HG02623 (cell line): ENCODE results near the gene ESAM.

Source experiments
- ATAC-seq: cut with Tn5 transposase; IDR thresholded peaks from one replicate; pipeline ENCODE4 v1.9.1; 2021; ENCODE audit warnings: moderate library complexity; ENCODE audit not compliant: unreplicated experiment

ESAM gene

DNA sequence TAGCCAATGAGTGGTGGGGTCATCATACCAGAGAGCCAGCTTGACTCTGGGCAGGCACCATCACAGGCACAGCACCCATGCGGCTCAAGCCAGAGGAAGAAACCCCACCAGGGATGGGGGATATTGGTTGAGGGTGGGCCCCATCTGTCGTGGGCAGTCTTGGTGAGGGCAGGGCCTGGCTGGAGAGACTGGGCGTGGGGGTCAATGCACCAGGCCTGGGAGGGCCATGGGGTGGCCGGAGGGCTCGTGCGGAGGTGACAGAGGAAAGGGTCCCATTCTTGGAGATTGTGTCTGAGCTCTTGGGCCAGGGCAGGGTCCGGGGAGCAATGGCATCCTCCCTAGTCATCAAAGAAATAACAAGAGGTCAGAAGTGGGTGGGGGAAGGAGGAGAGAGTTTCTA is 8.5 kb downstream of the ESAM start:
- no peak for ATAC-seq

DNA sequence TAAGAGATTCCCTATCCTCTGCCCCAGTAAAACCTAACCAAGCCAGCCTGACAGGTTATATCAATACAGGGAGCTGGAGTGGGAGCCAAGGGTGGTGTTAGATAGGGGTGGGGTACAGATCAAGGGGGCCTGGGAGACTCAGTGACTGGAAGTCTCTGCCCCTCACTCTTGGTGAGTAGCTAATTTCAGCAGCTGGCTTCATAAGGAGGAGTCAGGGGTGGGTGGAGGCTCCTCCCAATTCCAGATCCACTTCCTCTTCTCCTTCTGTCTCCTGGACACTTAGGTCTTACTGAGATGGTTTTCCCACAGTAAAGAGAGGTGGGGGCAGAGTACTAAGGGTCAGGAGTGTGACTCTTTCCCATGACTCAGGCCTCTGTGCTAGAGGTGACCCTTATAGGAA is 8.9 kb downstream of the ESAM start:
- no peak for ATAC-seq

DNA sequence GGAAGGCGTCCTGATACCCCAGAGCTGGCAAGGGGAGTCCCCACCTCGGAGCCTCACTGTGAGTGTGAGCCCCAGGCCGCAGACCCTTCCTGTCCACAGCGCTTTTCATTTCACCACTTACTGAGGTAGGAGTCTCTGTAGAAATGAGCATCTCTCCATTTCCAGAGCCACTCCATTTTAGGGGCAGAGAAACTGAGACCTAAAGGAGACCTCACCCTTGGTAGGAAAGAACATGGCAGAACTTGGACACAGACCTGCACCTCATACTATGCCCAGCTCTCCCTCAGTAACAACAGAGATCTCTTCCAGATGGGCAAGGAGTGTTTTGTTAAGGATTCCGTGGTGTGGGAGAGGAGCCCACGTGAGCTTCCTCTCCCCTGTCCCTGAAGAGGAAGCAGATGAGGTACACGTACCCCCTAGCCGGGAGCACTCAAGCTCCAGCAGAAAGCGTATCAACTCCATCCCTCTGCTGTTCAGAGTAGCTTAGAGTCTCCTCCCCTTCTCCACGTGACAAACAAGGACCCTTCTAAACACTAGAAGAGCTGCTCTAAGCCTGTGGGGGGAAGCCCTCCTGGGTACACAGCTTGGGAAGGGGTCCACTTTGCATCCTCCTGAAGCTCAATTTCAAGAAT is 9.5 kb downstream of the ESAM start:
- ATAC-seq = no peak

DNA sequence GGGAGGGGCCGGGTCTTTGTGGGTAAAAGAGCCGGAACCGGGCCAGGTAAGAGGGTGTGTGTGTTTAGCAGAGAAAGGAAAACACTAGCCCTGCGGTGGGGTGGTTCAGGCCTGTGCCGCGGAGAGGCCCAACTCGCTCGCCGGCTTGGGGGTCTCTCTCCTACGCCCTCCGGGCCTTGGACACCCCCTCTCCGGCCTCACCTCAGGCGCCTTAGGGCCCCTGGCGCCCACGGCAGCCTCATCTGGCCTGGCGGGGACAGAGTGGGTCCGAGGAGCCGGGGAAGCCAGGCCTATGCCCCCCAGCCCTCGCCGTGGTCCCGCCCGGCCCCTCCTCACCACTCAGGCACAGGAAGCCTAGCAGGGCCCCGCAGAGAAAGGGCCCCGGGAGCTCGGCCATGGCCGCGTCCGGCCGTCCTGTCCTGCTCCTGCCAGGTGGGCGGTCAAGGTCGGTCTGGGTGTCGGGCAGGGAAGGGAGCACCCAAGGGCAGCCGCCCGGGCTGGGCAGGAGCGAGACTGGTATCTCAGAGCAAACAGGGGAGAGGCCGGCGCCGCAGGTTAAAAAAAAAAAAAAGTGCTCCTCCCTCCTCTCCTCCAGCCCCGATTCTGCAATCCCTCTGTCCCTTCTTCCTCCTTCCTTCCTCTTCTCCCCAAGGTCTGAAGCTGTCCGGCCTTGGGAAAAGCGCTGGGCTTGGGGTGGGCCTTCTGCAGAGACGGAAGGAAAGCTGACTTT is 10.2 kb downstream of the ESAM start, which contains the start of gene VSIG2:
TSS of gene VSIG2 (minus strand) at position 515 of the 730 bp plus-strand sequence. CDS start at position 397, 118 bp downstream.
- no peak for ATAC-seq

DNA sequence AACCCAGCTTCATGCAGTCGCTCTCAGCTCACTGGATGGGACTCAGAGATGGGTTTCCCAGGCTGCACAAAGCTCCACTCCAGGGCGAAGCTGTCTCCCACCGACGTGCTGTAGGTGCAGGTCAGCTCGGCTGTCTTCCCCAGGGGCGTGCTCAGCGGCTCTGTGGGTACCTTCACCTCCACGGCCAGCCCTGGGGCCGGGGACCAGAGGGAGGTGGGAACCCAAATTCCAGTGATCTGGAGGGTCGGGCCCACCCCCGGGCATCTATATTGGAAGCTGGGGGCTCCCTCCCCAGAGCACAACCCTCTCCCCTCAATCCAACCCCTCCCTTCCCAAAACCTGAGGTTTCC is 10.7 kb downstream of the ESAM start:
- ATAC-seq = no peak

DNA sequence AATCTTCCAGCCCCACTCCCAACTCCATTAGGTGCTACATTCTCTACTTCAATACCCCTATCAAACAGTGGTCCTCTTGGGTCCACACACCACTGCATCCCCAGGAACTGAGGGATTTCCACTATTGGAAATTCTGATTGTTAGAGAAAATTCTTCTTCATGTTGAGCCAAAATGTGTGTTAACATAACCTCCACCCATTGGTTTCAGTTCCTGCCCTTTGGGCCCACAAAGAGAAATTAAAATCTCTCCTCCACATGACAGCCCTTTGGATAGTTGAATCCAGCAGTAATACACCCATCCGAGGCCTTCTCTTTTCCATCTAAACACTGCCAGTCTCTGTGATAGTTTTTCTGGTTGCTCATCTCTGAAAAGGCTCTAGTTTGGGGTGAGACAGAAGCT is 12.2 kb downstream of the ESAM start:
- no peak for ATAC-seq

DNA sequence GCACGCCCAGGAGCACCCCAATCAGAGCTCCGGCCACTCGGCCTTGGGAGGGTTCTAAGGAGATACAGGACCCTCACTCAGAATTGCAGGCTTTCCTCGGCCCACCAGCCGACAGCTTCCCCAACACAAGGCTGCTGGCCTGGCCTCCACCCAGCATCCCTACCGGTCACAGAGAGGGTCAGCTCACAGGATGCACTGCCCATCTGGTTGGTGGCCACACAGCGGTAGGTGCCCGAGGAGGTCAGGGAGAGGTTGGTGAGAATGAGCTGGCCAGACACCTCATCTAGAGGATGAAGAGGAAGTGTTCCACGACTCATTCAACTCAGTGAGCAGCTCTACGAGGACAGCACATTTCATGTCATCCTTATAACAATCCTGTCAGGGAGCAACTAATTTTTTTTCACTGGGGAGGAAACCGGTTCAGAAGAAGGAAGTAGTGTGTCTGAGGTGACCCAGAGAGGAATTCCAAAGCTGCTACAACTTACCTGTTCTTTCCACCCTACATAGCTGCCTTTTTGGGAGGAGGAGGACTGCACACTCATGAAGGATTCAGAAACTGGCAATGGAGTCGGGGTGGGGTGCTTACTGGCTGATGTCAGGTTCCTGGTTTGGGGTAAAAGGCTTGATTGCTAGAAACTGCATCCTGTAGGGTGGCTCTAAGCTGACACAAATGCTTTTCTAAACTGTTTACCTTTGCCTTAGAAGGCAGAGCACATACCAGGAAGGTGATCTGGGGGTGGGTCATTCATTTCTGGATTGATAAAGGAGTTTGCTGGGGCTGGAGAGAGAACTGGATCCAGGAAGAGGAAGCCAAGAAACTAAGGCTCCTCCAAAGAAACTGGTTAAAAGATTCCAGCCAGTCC is 13.4 kb downstream of the ESAM start:
- ATAC-seq = no peak

DNA sequence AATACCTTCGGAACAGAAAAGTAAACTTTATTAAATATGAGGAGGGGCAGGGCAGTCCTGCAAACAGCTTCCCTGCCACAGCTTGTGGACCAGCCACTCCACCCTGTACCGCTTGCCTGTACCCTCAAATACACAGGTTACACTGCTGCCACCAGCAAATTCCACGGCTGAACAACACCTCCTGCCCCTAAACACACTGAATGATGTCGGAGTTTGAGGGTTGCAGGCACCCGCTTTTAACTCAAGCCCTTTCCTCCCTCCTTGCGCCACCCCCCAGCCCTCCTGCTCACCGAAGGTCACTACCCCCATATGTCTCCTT is 14.0 kb downstream of the ESAM start:
- ATAC-seq = no peak

DNA sequence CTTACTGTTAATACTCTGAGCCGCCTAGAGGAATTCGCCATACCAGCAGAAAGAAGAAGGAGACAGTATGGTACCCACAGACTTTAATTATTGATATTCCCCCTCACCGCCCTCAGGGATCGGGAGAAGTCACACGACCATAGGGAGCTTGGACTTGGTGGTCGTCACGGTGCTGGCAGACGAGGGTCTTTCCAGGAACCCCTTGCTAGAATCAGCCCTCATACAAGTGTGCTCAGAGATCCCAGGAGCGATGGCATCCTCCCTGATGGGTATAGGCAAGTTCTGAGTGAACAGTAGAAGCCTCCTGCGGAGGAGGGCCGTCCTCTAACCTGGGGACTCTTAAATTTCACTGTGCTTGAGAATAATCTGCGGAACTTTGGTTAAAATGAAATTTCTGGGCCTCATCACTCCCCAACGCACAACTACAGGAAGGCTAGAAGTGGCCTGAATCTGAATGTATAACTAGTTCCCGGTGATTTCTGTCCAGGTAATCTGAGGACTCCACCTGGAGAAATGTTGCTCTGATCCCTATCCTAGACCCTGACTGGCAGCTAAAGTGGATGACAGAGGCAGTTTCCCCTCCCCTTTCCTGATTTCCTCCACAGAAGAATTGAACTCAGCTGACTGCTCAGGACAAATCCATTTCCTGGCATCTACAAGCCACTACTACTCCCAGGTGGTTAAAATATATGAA is 14.5 kb downstream of the ESAM start:
- no peak for ATAC-seq

DNA sequence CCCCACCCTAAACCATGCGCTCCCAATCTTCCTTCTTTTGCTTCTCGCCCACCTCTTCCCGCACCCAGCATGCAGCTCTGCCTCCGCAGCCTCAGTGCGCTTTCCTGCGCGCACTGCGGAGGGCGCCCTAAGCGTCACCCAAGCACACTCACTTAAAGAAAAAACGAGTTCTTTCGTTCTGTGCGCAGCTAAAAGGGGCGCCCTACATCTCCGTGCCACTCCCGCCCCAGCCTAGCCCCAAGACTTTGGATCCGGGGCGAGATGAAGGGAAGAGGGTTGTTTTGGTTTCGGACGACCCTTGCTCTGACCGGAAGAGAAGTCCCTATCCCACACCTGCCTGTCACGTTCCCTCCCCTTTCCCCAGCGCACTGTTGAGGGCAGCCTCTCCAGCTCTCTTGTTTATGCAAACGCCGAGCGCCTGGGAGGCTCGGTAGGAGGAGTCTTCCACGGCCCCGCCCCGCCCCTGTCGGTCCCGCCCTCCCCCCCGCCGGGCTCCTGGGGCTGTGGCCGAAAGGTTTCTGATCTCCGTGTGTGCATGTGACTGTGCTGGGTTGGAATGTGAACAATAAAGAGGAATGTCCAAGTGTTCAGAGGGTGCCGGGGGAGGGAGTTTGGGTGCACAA is 15.4 kb downstream of the ESAM start:
- peak; percentile 90 for ATAC-seq

DNA sequence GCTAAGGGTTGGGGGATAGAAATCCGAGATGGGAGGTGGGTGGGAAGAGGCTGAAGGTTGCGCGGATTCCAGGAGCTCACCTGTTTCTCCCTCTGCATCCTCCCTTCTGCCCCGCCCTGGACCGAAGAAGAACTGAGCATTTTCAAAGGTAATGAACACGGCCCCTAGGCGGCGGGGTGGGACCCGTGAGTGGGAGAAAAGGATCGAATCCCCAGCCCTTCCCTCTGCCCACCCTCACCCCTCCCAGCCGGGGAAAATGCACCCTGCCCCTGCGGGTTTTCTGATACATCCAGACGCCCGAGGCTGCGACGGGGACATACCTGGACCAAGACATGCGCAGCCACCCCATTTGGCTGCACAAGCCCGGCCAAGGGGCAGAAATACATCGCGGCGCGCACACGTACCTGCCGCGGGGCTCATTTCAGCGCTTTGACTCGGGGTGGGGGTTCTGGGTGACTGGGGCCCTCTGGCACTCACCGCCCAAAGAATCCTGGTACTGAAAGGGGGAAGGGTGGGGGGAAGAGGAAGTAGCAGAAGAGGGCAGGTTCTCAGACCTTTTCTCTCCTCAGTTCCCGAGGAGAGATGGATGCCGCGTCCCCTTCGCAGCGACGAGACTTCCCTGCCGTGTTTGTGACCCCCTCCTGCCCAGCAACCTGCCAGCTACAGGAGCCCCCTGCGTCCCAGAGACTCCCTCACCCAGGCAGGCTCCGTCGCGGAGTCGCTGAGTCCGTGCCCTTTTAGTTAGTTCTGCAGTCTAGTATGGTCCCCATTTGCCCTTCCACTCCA is 16.1 kb downstream of the ESAM start:
- peak; percentile 12 for ATAC-seq

DNA sequence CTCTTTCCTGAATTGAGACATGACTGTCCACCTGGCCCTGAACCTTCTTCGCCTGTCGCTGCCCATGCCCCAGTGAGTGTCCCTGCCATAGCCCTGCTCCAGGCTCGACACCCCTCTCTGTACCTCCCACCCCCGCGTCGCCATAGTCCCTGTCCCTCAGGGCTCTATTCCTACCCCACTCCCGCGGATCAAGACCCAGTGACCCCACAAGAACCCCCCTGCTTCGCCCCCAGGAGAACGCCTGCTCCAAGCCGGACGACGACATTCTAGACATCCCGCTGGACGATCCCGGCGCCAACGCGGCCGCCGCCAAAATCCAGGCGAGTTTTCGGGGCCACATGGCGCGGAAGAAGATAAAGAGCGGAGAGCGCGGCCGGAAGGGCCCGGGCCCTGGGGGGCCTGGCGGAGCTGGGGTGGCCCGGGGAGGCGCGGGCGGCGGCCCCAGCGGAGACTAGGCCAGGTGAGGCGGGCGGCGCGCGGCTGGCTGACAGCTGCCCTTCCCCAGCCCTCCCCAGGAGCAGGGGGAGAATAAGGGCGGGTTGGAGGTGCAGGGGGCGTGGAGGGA is 16.7 kb downstream of the ESAM start:
- no peak for ATAC-seq

DNA sequence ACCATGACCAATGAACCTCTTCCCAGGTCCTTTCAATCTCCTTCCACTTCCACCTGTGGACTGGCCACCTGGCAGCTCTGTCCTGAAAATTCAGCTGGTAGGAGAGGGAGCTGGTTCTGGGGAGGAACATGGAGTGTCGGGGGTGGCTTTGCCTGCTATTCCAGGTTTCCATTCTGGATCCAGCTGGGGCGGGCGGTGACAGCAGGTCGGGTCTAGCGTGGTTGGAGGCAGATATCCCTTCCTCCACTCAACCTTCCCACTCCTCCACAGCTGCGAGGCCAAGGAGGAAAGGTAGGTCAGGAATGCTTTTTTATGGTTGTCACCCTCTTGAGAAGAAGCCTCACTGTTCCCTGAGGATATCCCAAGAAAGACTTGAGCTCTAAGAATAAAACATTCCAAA is 19.0 kb downstream of the ESAM start:
- no peak for ATAC-seq

DNA sequence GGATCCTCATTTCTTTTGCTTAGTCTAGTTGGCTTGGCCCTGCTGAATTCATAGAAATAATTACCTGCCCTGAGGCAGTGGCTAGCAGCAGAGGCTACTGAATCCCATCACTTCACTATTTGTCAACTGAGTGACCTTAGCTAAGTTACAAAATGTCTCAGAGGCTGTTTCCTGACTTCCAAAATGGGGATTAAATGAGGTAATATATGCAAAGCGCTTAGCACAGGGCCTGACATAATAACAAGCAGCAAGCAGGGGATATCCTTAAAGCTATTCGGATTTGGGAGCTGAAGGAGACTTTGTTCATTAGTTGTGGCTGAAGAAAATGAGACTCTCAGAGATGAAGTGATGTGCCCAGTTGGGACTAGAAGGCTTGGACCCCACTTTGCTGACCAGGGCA is 19.5 kb downstream of the ESAM start:
- ATAC-seq = no peak

DNA sequence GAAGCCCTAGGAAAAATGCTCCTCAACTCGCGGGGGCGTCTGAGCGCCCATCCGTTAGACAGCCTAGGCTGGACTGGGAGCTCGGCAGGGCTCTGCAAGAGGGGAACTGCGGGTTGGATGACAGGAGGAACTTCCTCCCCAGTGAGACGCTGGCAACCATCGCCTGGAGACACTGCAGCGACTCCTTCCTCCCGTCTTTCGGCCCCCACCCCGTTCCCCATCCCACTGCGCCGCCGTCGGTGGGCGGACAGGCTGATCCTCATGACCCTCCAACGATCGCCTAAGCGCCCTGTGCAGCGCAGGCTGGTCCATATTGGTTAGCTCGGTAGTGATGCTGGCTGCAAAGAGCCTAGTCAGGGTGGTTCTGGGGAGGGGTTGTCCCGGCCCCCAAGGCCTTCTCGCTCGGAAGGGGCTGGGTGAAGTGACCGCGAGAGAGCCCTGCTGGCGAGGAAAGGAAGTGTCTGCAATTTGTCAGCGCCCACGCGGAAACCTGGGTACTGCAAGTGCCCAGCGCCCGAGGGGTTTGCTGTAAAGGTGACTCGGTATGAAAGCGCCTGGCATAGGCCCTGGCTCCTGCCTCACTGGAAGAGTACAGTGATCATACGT is 21.7 kb downstream of the ESAM start:
- no peak for ATAC-seq

DNA sequence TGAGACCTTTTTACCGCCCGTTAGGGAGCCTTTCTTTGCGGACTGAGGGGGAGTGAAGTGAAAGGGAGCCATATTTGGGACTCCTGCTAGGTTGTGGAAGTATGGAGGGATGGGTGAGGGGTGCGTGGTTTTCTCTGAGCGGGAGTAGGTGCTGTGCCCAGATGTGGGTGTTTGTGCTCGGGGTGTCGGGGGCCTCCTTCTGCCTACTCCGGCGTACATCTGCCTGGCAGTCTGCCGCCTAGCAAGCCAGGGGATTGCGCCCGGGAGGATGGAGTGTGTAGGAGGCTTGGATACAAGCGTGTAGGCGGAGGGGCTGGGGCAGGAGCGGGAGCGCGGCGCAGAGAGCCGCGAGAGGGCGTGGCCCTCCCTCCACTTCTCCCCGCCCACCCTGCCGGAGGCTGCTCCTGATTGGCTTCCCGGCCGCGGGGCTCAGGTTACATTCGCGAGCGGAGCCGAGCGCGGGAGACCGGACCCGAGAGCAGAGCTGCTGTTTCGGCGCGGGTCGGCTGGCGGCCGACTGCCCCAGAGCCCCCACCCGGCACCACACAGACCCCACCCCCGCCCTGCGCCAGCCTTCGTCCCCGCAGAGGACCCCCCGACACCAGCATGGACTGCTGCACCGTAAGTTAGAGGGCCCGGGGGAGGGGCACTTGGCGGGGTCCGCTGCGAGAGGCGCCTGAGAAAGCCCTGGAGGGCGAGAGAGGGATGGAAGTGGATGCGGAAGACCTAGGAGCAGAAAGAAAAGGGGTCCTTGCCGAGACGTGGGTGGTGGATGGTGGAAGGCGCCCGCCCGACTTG is 22.4 kb downstream of the ESAM start, which contains the start of gene NRGN:
TSS of gene NRGN (plus strand) at position 464 of the 798 bp plus-strand sequence. CDS start at position 607, 143 bp downstream.
- peak; percentile 100 for ATAC-seq

DNA sequence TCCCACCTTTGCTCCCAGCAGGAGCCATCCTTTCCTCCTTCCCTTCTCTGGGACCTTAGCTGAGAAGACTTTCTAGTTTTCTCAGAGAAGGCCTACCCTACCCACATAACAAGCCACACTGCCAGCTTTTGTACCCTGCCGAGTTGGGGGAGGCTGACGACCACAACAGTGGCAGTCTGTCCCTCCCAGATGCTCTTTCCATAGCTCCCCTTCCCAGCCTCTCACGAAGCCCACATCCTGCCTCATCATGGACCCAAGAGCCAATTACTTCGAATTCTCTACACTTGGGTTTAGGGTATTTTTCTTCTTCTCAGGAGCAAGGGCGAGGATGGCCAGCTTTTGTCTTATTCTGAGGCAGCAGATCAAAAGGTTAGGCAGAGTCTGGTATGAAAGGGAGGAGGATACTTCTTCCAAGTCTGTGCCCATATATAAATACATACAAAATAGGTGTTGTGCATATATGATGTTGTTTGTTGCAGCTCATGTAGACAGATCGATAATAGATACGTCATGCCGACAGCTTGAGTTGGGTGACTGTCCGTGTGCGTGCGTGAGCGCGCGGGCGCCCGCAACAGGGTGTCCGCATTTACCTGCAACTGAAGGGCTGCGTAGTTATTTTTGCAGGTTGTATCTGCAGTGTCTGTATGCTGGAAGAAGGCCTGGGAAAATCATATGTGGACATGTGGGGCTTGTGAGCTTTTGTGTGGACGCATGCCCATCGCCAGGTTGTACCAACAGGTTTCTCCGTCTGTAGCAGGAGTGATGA is 23.2 kb downstream of the ESAM start:
- no peak for ATAC-seq
